Measurements from ENCODE around the gene RAB43.
"Not testable (repeated sequence)": the region's sequence is repeated elsewhere in the genome, so short reads cannot be mapped to it uniquely, and the experiment has no call there.

Gene RAB43

GRCh38 chr3:129095285-129095684, 26.3 kb downstream of the RAB43 start:
- DNase-seq (ENCODE audit: low read depth in 3 of 3): no peak

GRCh38 chr3:129088312-129088711, 33.3 kb downstream of the RAB43 start:
- not testable (repeated sequence) for DNase-seq (ENCODE audit: low read depth in 3 of 3)

- DNase-seq (ENCODE audit: low read depth in 3 of 3): not testable (repeated sequence)
Observed at GRCh38 chr3:129087904-129088303, 33.7 kb downstream of the RAB43 start.

GRCh38 chr3:129087138-129087702, 34.4 kb downstream of the RAB43 start:
- DNase-seq (ENCODE audit: low read depth in 3 of 3): no peak

- no peak for DNase-seq (ENCODE audit: low read depth in 3 of 3)
Observed at GRCh38 chr3:129085818-129086217, 35.8 kb downstream of the RAB43 start.

GRCh38 chr3:129085165-129085715, 36.4 kb downstream of the RAB43 start:
- DNase-seq (ENCODE audit: low read depth in 3 of 3): no peak

GRCh38 chr3:129084501-129084900, 37.1 kb downstream of the RAB43 start:
- DNase-seq (ENCODE audit: low read depth in 3 of 3): no peak

- DNase-seq (ENCODE audit: low read depth in 3 of 3): no peak
Observed at GRCh38 chr3:129082026-129082425, 39.6 kb downstream of the RAB43 start.

- no peak for DNase-seq (ENCODE audit: low read depth in 3 of 3)
Observed at GRCh38 chr3:129081503-129081902, 40.1 kb downstream of the RAB43 start.

- no peak for DNase-seq (ENCODE audit: low read depth in 3 of 3)
Observed at GRCh38 chr3:129078510-129078909, 43.1 kb downstream of the RAB43 start.

- no peak for DNase-seq (ENCODE audit: low read depth in 3 of 3)
Observed at GRCh38 chr3:129077222-129077621, 44.4 kb downstream of the RAB43 start.

GRCh38 chr3:129070086-129070885, 51.3 kb downstream of the RAB43 start:
- DNase-seq (ENCODE audit: low read depth in 3 of 3): no peak

- not testable (repeated sequence) for DNase-seq (ENCODE audit: low read depth in 3 of 3)
Observed at GRCh38 chr3:129069313-129070085, 52.1 kb downstream of the RAB43 start.

- DNase-seq (ENCODE audit: low read depth in 3 of 3): no peak
Observed at GRCh38 chr3:129068291-129068886, 53.2 kb downstream of the RAB43 start.

- DNase-seq (ENCODE audit: low read depth in 3 of 3): not testable (repeated sequence)
Observed at GRCh38 chr3:129067719-129068118, 53.9 kb downstream of the RAB43 start.

GRCh38 chr3:129065720-129066073, 55.9 kb downstream of the RAB43 start:
- no peak for DNase-seq (ENCODE audit: low read depth in 3 of 3)

- no peak for DNase-seq (ENCODE audit: low read depth in 3 of 3)
Observed at GRCh38 chr3:129065016-129065719, 56.4 kb downstream of the RAB43 start.

GRCh38 chr3:129063841-129064482, 57.6 kb downstream of the RAB43 start:
- DNase-seq (ENCODE audit: low read depth in 3 of 3): no peak

- no peak for DNase-seq (ENCODE audit: low read depth in 3 of 3)
Observed at GRCh38 chr3:129063091-129063640, 58.4 kb downstream of the RAB43 start.

All from stimulated activated CD4-positive, alpha-beta T cell treated with anti-CD3 and anti-CD28 coated beads, TNF-alpha, amount 100 ng/mL, for 4 hours (primary cell).